Measurements from ENCODE around the gene OPRD1.
"Not testable (repeated sequence)": the region's sequence is repeated elsewhere in the genome, so short reads cannot be mapped to it uniquely, and the experiment has no call there.

The OPRD1 gene

DNA sequence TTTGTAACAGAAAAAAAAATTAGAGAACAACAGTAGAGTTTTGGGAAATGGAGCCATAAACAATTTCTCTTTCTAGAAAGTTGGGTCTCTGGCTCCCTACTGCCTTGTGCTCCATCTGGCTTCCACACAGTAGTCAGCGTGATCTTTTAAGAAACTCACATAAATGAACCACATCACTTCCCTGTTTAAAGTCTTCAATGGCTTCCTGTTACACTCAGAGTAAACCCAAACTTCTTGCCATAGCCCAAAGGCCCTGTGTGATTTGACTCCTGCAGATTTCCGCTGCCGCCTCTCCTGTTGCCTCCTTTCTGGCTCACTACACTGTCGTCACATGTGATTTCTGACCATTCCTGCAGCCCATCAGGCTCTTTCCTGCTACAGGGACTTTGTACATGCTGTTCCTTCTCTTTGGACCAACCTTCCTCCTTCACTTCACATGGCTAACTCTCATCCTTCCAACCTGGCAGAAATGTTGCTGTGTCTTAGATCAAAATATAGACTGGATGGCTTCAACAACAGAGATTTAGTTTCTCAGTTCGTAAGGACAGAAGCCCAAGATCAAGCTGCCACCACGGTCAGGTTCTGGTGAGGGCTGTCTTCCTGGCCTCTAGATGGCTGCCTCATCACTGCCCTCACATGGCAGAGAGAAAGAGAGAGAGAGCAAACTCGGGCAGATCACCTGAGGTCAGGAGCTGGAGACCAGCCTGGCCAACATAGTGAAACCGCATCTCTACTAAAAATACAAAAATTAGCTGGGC is 34.0 kb downstream of the OPRD1 start:
- DNase-seq (ENCODE audit: low read depth), result no peak

DNA sequence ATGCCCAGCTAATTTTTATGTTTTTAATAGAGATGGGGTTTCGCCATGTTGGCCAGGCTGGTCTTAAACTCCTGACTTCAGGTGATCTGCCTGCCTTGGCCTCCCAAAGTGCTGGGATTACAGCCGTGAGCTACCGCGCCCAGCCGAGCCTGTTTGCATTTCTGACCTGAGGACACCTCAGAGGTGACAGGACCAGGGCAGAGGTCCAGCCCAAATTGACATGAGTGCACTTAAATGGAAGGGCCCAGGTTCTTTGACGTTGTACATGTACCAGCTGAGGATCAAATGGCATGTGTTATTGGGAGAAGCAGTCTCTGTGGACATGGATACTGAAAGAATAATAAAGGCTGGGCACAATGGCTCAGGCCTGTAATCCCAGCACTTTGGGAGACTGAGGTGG is 35.2 kb downstream of the OPRD1 start:
- not testable (repeated sequence) for DNase-seq (ENCODE audit: low read depth)

DNA sequence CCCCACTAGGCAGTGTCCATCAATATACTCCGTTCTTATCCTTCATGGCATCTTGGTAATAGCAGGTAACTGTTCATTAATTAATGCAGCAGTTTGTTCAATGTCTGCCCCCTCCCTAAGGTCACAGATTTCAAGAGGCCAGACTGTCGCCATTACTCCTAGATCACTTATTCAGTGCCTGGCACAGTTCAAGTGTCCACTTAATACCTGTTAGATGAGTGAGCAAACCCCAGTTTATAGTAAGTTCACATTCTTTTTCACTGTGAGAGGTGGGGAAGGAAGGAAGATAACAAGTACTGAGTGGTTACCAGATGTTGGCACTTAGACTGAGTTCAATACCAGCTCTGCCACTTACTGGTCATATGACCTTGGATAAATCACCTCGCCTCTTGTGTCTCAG is 36.4 kb downstream of the OPRD1 start:
- no peak for DNase-seq (ENCODE audit: low read depth)

- DNase-seq (ENCODE audit: low read depth), result no peak
Measured at GRCh38 chr1:28853093-28853742, 41.2 kb downstream of the OPRD1 start.

- not testable (repeated sequence) for DNase-seq (ENCODE audit: low read depth)
Measured at GRCh38 chr1:28854406-28854805, 42.4 kb downstream of the OPRD1 start.

GRCh38 chr1:28855046-28855445 is 43.1 kb downstream of the OPRD1 start:
- DNase-seq (ENCODE audit: low read depth), result no peak

DNA sequence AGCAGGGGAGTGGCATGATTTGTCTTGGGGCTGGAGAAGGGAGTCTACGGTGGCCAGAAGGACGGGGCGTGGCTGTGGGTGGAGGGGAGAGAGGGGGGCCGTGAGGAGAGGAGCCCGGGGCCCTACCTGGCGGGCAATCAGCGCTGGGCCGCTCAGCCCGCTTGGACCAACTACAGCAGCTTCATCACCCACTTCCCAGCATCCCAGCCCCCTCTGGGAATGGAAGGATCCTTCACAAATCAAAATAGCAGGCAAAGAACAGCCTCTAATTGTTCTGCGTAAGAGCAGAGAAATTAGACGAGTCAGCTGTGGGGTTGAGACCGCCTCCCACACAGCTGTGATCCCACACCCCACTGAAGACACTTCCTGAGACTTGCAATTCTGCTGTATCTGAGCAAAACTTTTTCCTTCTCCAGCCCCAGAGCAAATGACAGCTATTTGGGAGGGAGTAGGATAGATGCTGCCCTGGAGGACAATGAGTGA is 43.5 kb downstream of the OPRD1 start:
- no peak for DNase-seq (ENCODE audit: low read depth)

DNA sequence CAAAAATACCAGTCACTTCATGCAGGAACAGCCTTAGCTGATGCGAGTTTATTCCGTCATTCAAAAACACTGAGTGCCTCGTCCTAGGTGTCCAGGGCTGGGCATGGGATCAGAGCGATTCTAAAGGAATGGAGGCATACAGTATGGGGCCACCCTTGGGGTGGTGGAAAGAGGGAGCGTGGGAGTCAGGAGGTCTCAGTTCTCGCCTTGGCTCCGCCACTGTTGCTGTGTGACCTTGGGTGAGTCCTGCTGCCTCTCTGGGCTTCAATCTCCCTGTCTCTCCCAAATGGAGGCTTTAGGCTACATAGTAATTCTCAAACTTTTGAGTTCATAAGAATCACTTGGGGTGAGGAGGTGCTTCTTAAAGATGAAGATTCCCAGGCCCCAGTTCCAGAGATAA is 44.0 kb downstream of the OPRD1 start:
- DNase-seq (ENCODE audit: low read depth), result no peak

- no peak for DNase-seq (ENCODE audit: low read depth)
Measured at GRCh38 chr1:28860332-28861073, 48.5 kb downstream of the OPRD1 start.

DNA sequence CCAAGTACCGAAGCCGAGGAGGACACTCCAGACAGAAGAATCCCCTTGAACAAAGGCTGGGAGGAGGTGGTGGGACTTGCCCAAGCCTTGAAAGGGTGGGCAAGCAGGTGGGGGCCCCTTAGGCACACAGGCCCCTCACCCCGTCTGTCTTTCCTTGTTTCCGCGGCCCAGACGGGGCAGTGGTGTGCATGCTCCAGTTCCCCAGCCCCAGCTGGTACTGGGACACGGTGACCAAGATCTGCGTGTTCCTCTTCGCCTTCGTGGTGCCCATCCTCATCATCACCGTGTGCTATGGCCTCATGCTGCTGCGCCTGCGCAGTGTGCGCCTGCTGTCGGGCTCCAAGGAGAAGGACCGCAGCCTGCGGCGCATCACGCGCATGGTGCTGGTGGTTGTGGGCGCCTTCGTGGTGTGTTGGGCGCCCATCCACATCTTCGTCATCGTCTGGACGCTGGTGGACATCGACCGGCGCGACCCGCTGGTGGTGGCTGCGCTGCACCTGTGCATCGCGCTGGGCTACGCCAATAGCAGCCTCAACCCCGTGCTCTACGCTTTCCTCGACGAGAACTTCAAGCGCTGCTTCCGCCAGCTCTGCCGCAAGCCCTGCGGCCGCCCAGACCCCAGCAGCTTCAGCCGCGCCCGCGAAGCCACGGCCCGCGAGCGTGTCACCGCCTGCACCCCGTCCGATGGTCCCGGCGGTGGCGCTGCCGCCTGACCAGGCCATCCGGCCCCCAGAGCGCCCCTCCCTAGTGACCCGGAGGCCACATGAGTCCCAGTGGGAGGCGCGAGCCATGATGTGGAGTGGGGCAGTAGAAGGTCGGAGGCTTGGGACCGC is 50.8 kb downstream of the OPRD1 start:
- DNase-seq (ENCODE audit: low read depth), result no peak

DNA sequence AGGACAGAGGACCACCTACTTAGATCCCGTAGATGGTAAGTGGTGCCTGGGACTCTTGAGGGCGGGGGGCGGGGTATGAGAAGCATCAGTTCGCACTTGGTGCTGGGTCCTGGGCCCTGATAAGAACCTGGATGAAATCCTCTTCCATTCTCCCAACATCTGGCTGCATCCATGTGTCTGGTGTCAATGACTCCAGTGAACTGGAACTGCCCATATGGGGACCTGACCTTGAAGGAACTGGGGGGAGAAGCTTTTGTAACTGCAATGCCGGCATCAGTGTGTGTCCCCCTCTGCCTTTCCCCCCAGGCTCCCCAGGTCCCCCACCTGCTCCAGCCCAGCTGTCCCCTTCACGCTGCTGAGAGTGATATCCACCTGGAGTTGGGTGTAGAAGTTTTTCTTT is 52.7 kb downstream of the OPRD1 start:
- no peak for DNase-seq (ENCODE audit: low read depth)

- DNase-seq (ENCODE audit: low read depth), result no peak
Measured at GRCh38 chr1:28865997-28866650, 54.2 kb downstream of the OPRD1 start.

GRCh38 chr1:28867850-28868249 is 55.9 kb downstream of the OPRD1 start:
- no peak for DNase-seq (ENCODE audit: low read depth)

GRCh38 chr1:28869952-28870351 is 58.0 kb downstream of the OPRD1 start:
- DNase-seq (ENCODE audit: low read depth), result no peak

DNA sequence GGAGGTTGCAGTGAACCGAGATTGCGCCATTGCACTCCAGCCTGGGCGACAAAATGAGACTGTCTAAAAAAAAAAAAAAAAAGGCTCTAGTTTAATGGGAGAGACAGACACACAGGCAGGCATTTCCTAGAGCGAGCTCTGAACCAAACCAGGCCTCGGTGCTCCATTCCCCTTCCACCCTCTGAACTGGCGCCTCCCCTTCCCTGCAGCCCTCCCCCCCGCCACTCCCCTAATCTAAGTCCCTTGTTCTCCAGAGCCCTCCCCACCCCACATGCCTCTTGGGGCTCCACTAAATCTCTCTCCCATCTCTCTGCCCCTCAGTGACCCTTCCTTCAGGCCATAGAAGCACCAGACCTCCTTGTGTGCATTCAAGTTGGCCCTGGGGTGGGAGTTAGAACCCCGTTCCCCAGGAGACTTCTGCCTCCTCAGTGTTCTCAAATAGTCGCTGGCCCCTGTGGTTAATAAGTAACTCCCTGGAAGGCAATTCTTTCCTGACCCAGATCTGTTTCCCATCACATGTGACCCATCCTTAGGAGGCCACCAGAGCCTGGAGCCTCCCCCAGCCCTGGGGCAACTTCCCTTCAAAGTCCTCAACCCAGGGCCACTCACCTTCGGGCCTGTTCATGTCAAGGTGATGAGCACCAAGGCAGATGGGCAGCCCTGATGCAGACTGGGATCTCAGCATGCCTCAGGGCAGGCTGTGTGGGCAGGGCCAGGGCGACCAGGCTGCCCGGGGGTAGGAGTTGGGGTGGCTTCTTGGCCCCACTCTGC is 59.8 kb downstream of the OPRD1 start:
- no peak for DNase-seq (ENCODE audit: low read depth)

DNA sequence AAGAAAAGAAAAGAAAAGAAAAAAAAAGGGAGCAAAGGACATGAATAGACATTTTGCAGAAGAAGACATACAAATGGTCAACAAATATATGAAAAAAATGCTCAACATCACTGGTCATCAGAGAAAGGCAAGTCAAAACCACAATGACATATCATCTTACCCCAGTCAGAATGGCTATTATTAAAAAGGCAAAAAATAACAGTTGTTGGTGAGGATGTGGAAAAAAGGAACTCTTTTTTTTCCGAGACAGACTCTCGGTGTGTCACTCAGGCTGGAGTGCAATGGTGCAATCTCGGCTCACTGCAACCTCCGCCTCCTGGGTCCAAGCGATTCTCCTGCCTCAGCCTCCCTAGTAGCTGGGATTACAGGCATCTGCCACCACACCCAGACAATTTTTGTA is 63.2 kb downstream of the OPRD1 start:
- not testable (repeated sequence) for DNase-seq (ENCODE audit: low read depth)

DNA sequence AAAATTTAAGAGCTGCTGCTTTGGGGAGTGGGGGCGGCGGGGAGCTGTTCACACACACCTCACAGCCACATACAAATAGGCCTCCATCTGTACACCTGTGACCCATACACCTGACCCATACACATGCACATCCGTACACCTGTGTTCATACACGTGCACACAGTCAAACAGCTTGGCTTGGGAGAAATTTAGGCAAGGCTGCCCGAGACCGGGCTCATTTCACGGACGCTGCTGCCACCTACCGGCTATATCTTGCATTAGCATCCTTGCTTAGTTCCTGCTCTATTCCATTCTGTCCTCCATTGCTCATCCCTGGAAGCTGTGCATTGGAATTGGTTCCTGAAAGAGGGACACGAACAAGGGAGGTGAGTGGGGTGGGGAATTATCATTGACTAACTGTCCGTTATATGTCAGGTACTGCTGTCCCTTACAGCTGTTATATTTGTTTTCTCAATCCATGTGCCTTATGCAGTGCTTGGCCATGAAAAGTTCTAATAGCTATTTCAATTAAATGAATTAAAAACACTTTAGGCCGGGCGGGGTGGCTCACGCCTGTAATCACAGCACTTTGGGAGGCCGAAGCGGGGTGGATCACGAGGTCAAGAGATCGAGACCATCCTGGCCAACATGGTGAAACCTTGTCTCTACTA is 65.3 kb downstream of the OPRD1 start:
- peak; percentile 43 for DNase-seq (ENCODE audit: low read depth)

GRCh38 chr1:28878796-28879195 is 66.8 kb downstream of the OPRD1 start:
- no peak for DNase-seq (ENCODE audit: low read depth)

DNA sequence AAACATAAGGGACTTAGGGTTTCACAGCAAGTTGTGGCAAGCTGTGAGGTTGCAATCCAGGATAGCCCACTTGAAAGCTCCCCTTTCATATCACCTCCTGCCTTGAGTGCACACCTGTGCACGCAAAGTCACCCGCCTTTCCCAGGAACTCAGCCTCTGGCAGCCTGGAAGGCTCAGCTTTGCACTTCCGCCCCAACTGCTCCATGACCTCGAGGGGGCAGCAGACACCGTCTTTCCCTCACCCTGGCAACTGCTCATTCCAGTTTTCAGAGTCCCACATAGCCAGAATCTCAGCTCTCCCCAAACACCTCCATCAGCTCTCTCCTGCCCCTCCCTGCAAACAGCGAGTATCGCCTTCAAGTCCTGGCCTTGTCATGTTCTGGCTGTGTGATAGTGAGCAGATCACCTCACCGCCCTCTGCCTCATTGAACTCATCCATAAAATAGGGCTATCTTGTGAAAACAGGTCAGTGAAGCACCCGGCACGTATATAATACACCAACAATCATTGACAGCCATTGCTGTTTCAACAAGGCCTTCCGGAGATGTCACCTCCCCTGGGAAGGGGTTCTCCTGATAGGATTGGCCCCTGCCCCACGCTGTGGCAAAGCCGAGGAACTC is 70.1 kb downstream of the OPRD1 start:
- DNase-seq (ENCODE audit: low read depth), result peak; percentile 47

DNA sequence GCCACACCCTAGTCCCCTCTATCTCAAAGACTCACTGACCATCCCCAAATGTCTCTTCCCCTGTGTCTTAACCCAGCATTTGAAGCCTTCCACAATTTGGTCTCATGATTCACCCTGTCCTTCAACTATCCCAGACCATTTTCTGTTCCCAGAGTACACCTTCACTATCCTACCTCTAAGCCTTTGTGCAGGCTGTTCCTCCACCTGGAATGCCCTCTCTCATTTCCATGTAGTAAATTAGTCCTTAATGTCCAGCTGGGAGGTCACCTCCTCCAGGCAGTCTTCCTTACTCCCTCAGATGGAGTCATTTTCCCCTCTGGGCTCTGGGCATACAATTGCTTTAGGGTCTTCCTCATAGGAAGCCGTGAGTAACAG is 71.3 kb downstream of the OPRD1 start:
- DNase-seq (ENCODE audit: low read depth), result no peak

Measured in stimulated activated CD8-positive, alpha-beta memory T cell treated with anti-CD3 and anti-CD28 coated beads, Interleukin-15, amount 100 ng/mL, for 24 hours (primary cell).